ENCODE measurements around the gene OR2A7.
"Not testable (repeated sequence)": the region's sequence is repeated elsewhere in the genome, so short reads cannot be mapped to it uniquely, and the experiment has no call there.

OR2A7 gene

DNA sequence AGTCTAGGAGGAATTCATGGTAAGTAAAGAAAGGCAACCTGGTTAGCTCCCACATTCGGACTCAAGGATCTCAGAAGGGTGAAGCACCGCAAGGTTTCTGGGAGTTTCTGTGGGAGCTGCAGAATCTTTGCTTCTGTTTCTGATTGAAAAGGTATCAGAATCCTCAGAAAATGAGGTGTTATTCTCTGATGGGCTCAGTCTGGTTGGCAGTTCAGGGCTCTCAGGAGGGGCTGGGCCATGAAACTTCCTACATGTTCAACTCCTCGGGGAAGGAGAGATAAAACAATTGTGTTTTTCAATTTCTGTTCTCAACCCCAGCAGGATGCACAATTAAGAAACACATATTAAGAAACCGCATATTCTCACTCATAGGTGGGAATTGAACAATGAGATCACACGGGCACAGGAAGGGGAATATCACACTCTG, 9.1 kb downstream of the OR2A7 start:
- DNase-seq: no peak

DNA sequence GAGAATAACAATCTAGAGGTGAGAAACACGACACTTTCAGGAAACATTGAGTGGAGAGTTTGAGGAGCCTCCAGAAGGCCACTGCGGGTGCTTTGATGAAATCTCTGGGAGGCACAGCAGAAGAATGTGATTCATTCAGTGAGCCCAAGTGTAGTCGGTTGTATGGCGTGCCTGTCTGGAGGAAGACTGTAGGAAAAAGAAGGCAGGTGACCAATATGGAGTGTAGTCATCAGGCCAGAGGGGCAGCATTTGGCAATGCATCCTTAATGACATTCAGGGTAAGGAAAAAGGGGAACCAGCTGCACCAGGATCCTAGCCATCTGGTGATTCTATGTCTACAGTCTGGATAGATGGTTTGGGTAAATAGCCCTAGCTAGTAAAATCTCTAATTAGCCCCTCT, 12.3 kb downstream of the OR2A7 start:
- DNase-seq: not testable (repeated sequence)

- DNase-seq: not testable (repeated sequence)
Observed at GRCh38 chr7:144247674-144248330, 16.8 kb downstream of the OR2A7 start.

DNA sequence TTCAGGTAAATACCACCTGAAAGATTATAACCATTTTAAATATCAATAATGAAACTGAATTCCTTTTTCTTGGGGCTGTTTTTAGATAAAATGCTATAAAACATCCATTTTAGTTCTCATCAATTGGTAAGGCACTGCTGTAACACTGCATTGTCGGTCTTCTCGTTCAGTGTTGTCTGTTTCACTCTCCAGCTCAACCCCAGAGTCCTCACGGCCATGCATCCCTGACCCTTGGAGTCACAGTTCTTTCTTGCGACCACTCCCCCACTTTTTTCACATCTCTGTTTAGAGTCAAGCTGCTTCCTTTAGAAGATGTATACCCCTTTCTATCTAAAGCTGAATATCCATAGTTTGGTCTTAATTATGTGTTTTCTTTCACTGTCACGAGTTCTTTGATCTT, 17.6 kb downstream of the OR2A7 start:
- not testable (repeated sequence) for DNase-seq

GRCh38 chr7:144245372-144245771, 19.2 kb downstream of the OR2A7 start:
- DNase-seq: not testable (repeated sequence)

GRCh38 chr7:144239365-144239764, 25.2 kb downstream of the OR2A7 start, which contains the start of gene OR2A42:
OR2A42 (minus strand) TSS chr7:144239605; CDS start chr7:144232843, 6,762 bp downstream.
- not testable (repeated sequence) for DNase-seq

DNA sequence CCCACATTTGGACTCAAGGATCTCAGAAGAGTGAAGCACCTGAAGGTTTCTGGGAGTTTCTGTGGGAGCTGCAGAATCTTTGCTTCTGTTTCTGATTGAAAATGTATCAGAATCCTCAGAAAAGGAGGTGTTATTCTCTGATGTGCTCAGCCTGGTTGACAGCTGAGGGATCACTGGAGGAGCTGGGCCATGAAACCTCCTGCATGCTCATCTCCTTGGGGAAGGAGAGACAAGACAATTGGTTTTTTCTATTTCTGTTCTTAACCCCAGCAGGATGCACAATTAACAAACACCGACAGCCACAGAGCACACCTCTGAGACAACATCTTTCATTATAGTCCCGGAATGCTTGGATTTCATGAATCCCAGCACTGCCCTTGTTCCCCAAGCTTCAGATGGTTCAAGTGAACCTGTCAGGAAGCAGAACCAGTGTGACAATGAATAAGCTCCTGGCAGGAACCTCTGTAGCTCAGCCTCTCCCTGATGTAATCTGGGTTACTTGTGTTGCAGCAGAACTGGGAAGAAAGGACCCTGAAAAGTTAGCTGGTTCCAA, 26.0 kb downstream of the OR2A7 start:
- DNase-seq: not testable (repeated sequence)

GRCh38 chr7:144233039-144233438, 31.6 kb downstream of the OR2A7 start:
- DNase-seq: not testable (repeated sequence)

GRCh38 chr7:144231027-144231426, 33.6 kb downstream of the OR2A7 start:
- not testable (repeated sequence) for DNase-seq

- not testable (repeated sequence) for DNase-seq
Observed at GRCh38 chr7:144228810-144229209, 35.8 kb downstream of the OR2A7 start.

DNA sequence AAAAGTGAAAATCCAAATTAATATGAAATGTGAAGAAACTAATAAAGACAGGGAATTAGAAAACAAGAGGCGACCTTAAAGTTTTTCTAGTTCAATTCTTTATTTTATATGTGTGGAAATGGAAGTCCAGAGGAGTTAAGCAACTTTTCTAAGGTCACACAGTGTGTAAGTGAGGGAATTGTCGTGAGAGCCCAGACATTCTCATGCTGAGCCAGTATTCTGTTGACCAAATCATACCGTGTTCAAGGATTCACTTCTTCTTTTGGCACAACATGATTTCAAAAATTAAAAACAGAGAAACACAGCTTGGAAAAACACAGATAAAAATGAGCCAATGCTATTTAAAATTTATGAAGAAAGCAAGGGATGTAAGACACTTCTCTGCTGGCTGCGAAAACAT, 37.7 kb downstream of the OR2A7 start:
- DNase-seq: not testable (repeated sequence)

DNA sequence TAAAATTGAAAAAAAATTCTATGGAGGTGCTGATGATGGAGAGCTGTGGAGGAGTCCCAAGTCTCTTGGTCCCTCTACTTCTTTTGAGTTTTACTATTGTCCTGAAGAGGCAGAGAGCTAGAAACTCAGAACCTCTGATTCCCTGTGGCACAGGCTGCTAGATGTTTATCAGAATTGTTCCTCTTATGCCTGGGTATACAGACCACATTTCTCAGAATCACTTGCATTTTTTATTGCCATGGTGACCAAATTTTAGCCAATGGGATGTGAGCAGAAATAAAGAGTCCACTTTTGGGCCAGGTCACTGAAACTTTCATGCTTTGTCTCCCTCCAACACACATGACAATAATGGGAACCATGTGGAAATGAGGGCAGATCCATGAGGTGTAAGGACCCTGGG, 40.9 kb downstream of the OR2A7 start:
- DNase-seq: not testable (repeated sequence)

- not testable (repeated sequence) for DNase-seq
Observed at GRCh38 chr7:144220531-144220930, 44.1 kb downstream of the OR2A7 start.

GRCh38 chr7:144219149-144219548, 45.4 kb downstream of the OR2A7 start:
- DNase-seq: not testable (repeated sequence)

DNA sequence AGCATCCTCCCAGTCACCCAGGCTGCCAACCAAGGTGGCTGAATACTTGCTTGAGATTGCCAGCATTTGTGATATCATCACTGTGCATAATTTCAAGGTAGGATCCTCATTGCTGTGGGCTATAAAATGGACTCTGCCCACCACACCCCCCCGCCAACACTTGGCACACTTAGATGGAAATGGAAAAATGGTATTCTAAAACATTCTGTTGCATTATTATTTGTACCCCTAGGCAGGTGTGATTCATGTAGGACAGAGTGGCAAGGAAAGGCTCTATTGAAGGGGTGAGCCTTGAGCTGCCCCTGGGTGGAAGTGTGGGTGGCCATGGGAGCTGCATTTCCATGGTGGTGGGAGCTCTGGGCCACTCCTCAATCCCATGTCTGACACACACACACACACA, 46.0 kb downstream of the OR2A7 start:
- DNase-seq: not testable (repeated sequence)

DNA sequence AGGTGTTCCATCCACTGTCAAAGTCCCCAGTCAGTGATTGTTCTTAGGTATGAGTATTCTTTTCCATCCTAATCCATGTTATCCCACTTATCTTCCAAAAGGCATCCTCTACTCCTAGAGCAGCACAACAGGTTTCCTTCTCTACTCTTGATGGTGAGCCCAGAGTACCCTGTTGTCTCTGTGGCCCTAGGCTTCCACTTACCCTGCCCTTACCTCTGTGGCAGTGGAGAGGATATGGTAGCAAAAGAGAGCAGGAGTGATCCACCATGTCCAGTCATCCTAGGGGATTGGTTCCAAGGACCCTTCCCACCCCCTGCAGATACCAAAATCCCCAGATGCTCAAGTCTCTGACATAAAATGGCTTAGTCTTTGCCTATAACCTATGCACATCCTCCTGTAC, 47.4 kb downstream of the OR2A7 start:
- DNase-seq: not testable (repeated sequence)
